Measurements from ENCODE around the gene STK32A. TPM values are rescaled to one million over a fixed set of nuclear protein-coding genes. Genes with fewer than 3 reads are reported as not detected.

Gene STK32A
- polyA plus RNA-seq, 1 donor (not counting 4 experiments of a cell fraction or from before 2014, with no cell fraction given) = 0.01 TPM

DNA sequence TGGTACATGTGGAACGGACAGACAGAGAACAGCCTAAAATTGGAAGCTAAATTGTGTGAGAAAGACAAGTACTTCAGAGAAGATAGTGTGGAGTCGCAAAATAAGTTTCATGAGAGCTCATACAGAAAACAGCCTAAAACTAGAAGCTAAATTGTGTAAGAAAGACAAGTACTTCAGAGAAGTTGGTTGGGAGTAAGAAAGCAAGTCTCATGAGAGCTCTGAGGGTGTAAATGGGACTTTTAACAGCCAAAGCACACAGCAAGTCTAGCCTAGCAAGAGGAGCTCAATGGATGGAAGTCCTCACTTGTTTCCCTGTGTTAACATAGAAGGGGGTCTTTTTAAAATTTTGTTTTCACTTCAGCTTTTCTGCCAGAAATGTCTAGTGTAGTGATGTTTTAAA is 93.1 kb downstream of the STK32A start:
- FAIRE-seq = no peak
- Histone ChIP-seq H3K4me1 (ENCODE audit: control insufficient read depth, extremely low read depth, insufficient read depth, low read length) (no peaks in the 10 kb centered on the region), H3K4me3 (ENCODE audit: control insufficient read depth in 2 of 3, extremely low read depth in 1 of 3, insufficient read depth in 2 of 3, low read depth in 1 of 3, low read length in 3 of 3) (no peak overlapping the region), H3K79me2 (ENCODE audit: control insufficient read depth, insufficient read depth, low read length) (no peaks in the 10 kb centered on the region), H4K20me1 (ENCODE audit: control insufficient read depth, extremely low read depth, insufficient read depth, low read length) (no peaks in the 10 kb centered on the region), H2AFZ (ENCODE audit: control insufficient read depth, low read length) (no peak overlapping the region), H3K9ac (ENCODE audit: control insufficient read depth, extremely low read depth, insufficient read depth, low read length) (no peak overlapping the region), H3K4me2 (ENCODE audit: control insufficient read depth, extremely low read depth, insufficient read depth, low read depth, low read length) (no peak overlapping the region), H3K9me1 (ENCODE audit: control insufficient read depth, extremely low read depth, insufficient read depth, low read length) (no peaks in the 10 kb centered on the region), H3K9me3 (ENCODE audit: control insufficient read depth, low read depth, low read length) (no peaks in the 10 kb centered on the region), H3K27me3 (ENCODE audit: control insufficient read depth, extremely low read depth, insufficient read depth, low read length) (no peaks in the 10 kb centered on the region), H3K36me3 (ENCODE audit: control insufficient read depth in 2 of 2, extremely low read depth in 1 of 2, insufficient read depth in 2 of 2, low read length in 2 of 2) (no peaks in the 10 kb centered on the region), H3K27ac (ENCODE audit: control insufficient read depth, insufficient read depth, low read length) (no peak overlapping the region)
- dilution Hi-C loops (cut with MboI; ENCODE audit: extremely low pct_ligation_motif_present, low sequenced_read_pairs) = no loop called here
- no peak for DNase-seq (ENCODE audit: low read depth, low spot score)
- no peak for TF ChIP-seq EZH2 (IDR thresholded peaks at IDR 0.05; ENCODE audit: low read length)
- TF ChIP-seq, protein P1, sequence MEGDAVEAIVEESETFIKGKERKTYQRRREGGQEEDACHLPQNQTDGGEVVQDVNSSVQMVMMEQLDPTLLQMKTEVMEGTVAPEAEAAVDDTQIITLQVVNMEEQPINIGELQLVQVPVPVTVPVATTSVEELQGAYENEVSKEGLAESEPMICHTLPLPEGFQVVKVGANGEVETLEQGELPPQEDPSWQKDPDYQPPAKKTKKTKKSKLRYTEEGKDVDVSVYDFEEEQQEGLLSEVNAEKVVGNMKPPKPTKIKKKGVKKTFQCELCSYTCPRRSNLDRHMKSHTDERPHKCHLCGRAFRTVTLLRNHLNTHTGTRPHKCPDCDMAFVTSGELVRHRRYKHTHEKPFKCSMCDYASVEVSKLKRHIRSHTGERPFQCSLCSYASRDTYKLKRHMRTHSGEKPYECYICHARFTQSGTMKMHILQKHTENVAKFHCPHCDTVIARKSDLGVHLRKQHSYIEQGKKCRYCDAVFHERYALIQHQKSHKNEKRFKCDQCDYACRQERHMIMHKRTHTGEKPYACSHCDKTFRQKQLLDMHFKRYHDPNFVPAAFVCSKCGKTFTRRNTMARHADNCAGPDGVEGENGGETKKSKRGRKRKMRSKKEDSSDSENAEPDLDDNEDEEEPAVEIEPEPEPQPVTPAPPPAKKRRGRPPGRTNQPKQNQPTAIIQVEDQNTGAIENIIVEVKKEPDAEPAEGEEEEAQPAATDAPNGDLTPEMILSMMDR (optimal IDR thresholded peaks at IDR 0.05 in 1 of 3, IDR thresholded peaks at IDR 0.05 in 1 of 3, conservative IDR thresholded peaks at IDR 0.05 in 1 of 3; ENCODE audit: extremely low read depth in 1 of 3, insufficient read depth in 2 of 3, low read length in 3 of 3) = no peak

DNA sequence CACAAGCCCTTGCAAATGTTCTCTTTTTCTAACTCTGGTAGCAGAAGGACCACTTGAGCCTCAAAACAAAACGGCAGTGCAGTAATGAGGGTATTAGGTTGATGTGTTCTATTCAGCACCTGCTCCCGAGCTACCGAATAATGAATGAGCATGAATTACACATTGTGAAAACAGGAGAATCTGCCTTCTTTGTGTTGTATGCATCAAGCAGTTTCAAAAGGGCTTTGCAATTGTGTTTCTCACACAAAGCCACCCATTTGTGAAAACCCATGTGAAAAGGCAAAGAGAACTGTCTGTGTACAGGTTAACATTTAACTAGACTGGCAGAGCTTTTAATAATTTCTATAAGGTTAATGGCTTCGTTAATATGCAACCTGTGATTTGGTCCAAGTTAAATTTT is 97.8 kb downstream of the STK32A start:
- dilution Hi-C loops (cut with MboI; ENCODE audit: extremely low pct_ligation_motif_present, low sequenced_read_pairs) = no loop called here
- TF ChIP-seq, protein P1 (optimal IDR thresholded peaks at IDR 0.05 in 1 of 3, IDR thresholded peaks at IDR 0.05 in 1 of 3, conservative IDR thresholded peaks at IDR 0.05 in 1 of 3; ENCODE audit: extremely low read depth in 1 of 3, insufficient read depth in 2 of 3, low read length in 3 of 3) = no peak
- TF ChIP-seq EZH2 (IDR thresholded peaks at IDR 0.05; ENCODE audit: low read length) = no peak
- H4K20me1 ChIP-seq (ENCODE audit: control insufficient read depth, extremely low read depth, insufficient read depth, low read length) = no peaks in the 10 kb centered on the region
- DNase-seq (ENCODE audit: low read depth, low spot score) (no peak), FAIRE-seq (no peak)
- no peak overlapping the region for H3K27ac ChIP-seq (ENCODE audit: control insufficient read depth, insufficient read depth, low read length)
- no peak overlapping the region for H3K4me3 ChIP-seq (ENCODE audit: control insufficient read depth in 2 of 3, extremely low read depth in 1 of 3, insufficient read depth in 2 of 3, low read depth in 1 of 3, low read length in 3 of 3)
- H3K4me1 ChIP-seq (ENCODE audit: control insufficient read depth, extremely low read depth, insufficient read depth, low read length) = no peaks in the 10 kb centered on the region
- no peak overlapping the region for H3K4me2 ChIP-seq (ENCODE audit: control insufficient read depth, extremely low read depth, insufficient read depth, low read depth, low read length)
- H2AFZ ChIP-seq (ENCODE audit: control insufficient read depth, low read length) = no peak overlapping the region
- H3K9ac ChIP-seq (ENCODE audit: control insufficient read depth, extremely low read depth, insufficient read depth, low read length) = no peak overlapping the region
- H3K79me2 ChIP-seq (ENCODE audit: control insufficient read depth, insufficient read depth, low read length) = no peaks in the 10 kb centered on the region
- H3K27me3 ChIP-seq (ENCODE audit: control insufficient read depth, extremely low read depth, insufficient read depth, low read length) = no peaks in the 10 kb centered on the region
- no peaks in the 10 kb centered on the region for H3K9me3 ChIP-seq (ENCODE audit: control insufficient read depth, low read depth, low read length)
- no peaks in the 10 kb centered on the region for H3K9me1 ChIP-seq (ENCODE audit: control insufficient read depth, extremely low read depth, insufficient read depth, low read length)
- H3K36me3 ChIP-seq (ENCODE audit: control insufficient read depth in 2 of 2, extremely low read depth in 1 of 2, insufficient read depth in 2 of 2, low read length in 2 of 2) = no peaks in the 10 kb centered on the region

All from keratinocyte (primary cell).